IMR-90 (cell line): Measurements from ENCODE around the gene FXYD1. TPM values are rescaled to one million over a fixed set of nuclear protein-coding genes. Genes with fewer than 3 reads are reported as not detected.

Experiments used
- ATAC-seq: fragments of 200-7000 bp; cut with Tn5 transposase; 2 replicates; pipeline ENCODE4 v1.9.1; 2020; ENCODE audit warnings: low read depth, mild to moderate bottlenecking, moderate library complexity
- BruUV-seq: library from RNA; stranded (reverse); fragments of 400-500 nt; replicated peaks from 2 replicates; lab custom pipeline; 2021; lab: Mats Ljungman, UMichigan
- CTCF ChIA-PET: fragments of 300-600 bp; formaldehyde crosslinking; extraction: SDS; loops from one replicate; lab custom pipeline; 2021; ENCODE audit warnings: antibody characterized with exemption; lab: Yijun Ruan, JAX
- POLR2A ChIA-PET: fragments of 300-600 bp; sonication (Branson Sonifier 250); formaldehyde crosslinking; loops from one replicate; lab custom pipeline; 2022; ENCODE audit warnings: antibody characterized with exemption; ENCODE audit not compliant: unreplicated experiment; lab: Charles Lee
- DNase-seq: peaks from one replicate; pipeline ENCODE4 v3.0.0; 2013
- H2AFZ ChIP-seq: replicated peaks from 2 replicates; pipeline ENCODE3; 2013; ENCODE audit warnings: low read length, mild to moderate bottlenecking; ENCODE audit not compliant: poor library complexity
- H2AK5ac ChIP-seq: 2 replicates; pipeline ENCODE4 v1.6.1; 2013; ENCODE audit warnings: low read depth, low read length, inconsistent platforms
- H2AK9ac ChIP-seq: replicated peaks from 2 replicates; pipeline ENCODE3; 2013; ENCODE audit warnings: mild to moderate bottlenecking, low read depth, low read length, moderate library complexity; ENCODE audit not compliant: poor library complexity
- H2BK120ac ChIP-seq: 2 replicates; pipeline ENCODE4 v1.6.1; 2013; ENCODE audit warnings: low read depth, low read length, inconsistent platforms
- H2BK15ac ChIP-seq: 3 replicates; pipeline ENCODE4 v1.6.1; 2013; ENCODE audit warnings: low read depth, low read length, inconsistent platforms
- H2BK20ac ChIP-seq: 2 replicates; pipeline ENCODE4 v1.6.1; 2013; ENCODE audit warnings: low read depth, mild to moderate bottlenecking, inconsistent platforms, low read length, moderate library complexity
- H2BK5ac ChIP-seq: 2 replicates; pipeline ENCODE4 v1.6.1; 2013; ENCODE audit warnings: mild to moderate bottlenecking, low read depth, low read length, inconsistent platforms; ENCODE audit not compliant: poor library complexity, severe bottlenecking
- H3K14ac ChIP-seq: replicated peaks from 2 replicates; pipeline ENCODE4 v1.6.1; 2013; ENCODE audit warnings: low read depth, low read length, inconsistent platforms
- H3K18ac ChIP-seq: 2 replicates; pipeline ENCODE4 v1.6.1; 2013; ENCODE audit warnings: low read depth, low read length, control low read depth
- H3K23ac ChIP-seq: 2 replicates; pipeline ENCODE4 v1.6.1; 2013; ENCODE audit warnings: low read depth, low read length, inconsistent platforms
- H3K27ac ChIP-seq: 2 replicates; pipeline ENCODE4 v1.5.1; 2013; ENCODE audit warnings: mild to moderate bottlenecking, control low read depth, low read length; ENCODE audit not compliant: insufficient read depth
- H3K27me3 ChIP-seq: 2 replicates; pipeline ENCODE4 v1.6.1; 2013; ENCODE audit warnings: low read length; ENCODE audit not compliant: control insufficient read depth, insufficient read depth
- H3K36me3 ChIP-seq: 2 replicates; pipeline ENCODE4 v1.6.1; 2013; ENCODE audit warnings: low read length, mixed read lengths; ENCODE audit not compliant: control insufficient read depth, insufficient read depth
- H3K4ac ChIP-seq: 2 replicates; pipeline ENCODE4 v1.6.1; 2013; ENCODE audit warnings: low read depth, low read length, inconsistent platforms
- H3K4me1 ChIP-seq: 2 replicates; pipeline ENCODE4 v1.6.1; 2013; ENCODE audit warnings: low read length, mixed read lengths; ENCODE audit not compliant: control insufficient read depth, insufficient read depth
- H3K4me2 ChIP-seq: 2 replicates; pipeline ENCODE4 v1.6.1; 2013; ENCODE audit warnings: low read depth, mild to moderate bottlenecking, control low read depth, low read length, moderate library complexity
- H3K4me3 ChIP-seq: 2 replicates; pipeline ENCODE4 v1.5.1; 2013; ENCODE audit warnings: low read depth, mild to moderate bottlenecking, control low read depth, low read length, moderate library complexity; ENCODE audit not compliant: insufficient read depth
- H3K56ac ChIP-seq: 2 replicates; pipeline ENCODE4 v1.6.1; 2013; ENCODE audit warnings: low read length, inconsistent platforms; ENCODE audit not compliant: insufficient read depth; ENCODE audit errors: extremely low read depth
- H3K79me1 ChIP-seq, 2 experiments: 2 replicates each; pipeline ENCODE4 v1.6.1; 2013; ENCODE audit warnings: low read length in 2 of 2, inconsistent platforms in 1 of 2, low read depth in 1 of 2
- H3K9ac ChIP-seq: 2 replicates; pipeline ENCODE4 v1.6.1; 2013; ENCODE audit warnings: low read depth, low read length, control low read depth
- H3K9me1 ChIP-seq: 2 replicates; pipeline ENCODE4 v1.6.1; 2013; ENCODE audit warnings: low read length, inconsistent platforms; ENCODE audit not compliant: insufficient read depth
- H3K9me3 ChIP-seq: 2 replicates; pipeline ENCODE4 v1.6.1; 2013; ENCODE audit warnings: low read length; ENCODE audit not compliant: control insufficient read depth, insufficient read depth
- H4K20me1 ChIP-seq: 2 replicates; pipeline ENCODE4 v1.6.1; 2013; ENCODE audit warnings: low read length, inconsistent platforms; ENCODE audit not compliant: insufficient read depth
- H4K5ac ChIP-seq: 2 replicates; pipeline ENCODE4 v1.6.1; 2013; ENCODE audit warnings: mild to moderate bottlenecking, low read depth, low read length, control low read depth
- H4K8ac ChIP-seq, 2 experiments: 2 replicates each; pipeline ENCODE4 v1.6.1; 2013; ENCODE audit warnings: low read depth in 2 of 2, low read length in 2 of 2, control low read depth in 1 of 2, inconsistent platforms in 1 of 2
- H4K91ac ChIP-seq: 2 replicates; pipeline ENCODE4 v1.6.1; 2013; ENCODE audit warnings: low read depth, low read length, inconsistent platforms; ENCODE audit not compliant: insufficient read depth
- BHLHE40 ChIP-seq: fragments of 150-350 bp; IDR thresholded peaks from 2 replicates; pipeline ENCODE4 v1.6.1; 2016; ENCODE audit warnings: mild to moderate bottlenecking, low read depth, low read length
- CEBPB ChIP-seq: IDR thresholded peaks from 2 replicates; pipeline ENCODE4 v1.6.1; 2012; ENCODE audit warnings: low read depth, low read length, improper control_type of control experiment
- CHD1 ChIP-seq: IDR thresholded peaks from 2 replicates; pipeline ENCODE4 v1.6.1; 2012; ENCODE audit warnings: low read depth, low read length, improper control_type of control experiment
- CTCF ChIP-seq: conservative IDR thresholded peaks from 2 replicates; pipeline ENCODE4 v1.5.1; 2012; ENCODE audit warnings: mild to moderate bottlenecking, low read depth, low read length, improper control_type of control experiment
- ELK1 ChIP-seq: fragments of 150-350 bp; IDR thresholded peaks from 2 replicates; pipeline ENCODE4 v1.6.1; 2016; ENCODE audit warnings: low read depth, mild to moderate bottlenecking, low read length, moderate library complexity, borderline replicate concordance
- FOS ChIP-seq: fragments of 150-350 bp; IDR thresholded peaks from 2 replicates; pipeline ENCODE4 v1.6.1; 2016; ENCODE audit warnings: low read depth, low read length
- MAFK ChIP-seq: IDR thresholded peaks from 2 replicates; pipeline ENCODE4 v1.6.1; 2012; ENCODE audit warnings: low read depth, low read length, improper control_type of control experiment
- MXI1 ChIP-seq: IDR thresholded peaks from 2 replicates; pipeline ENCODE4 v1.6.1; 2012; ENCODE audit warnings: low read depth, mild to moderate bottlenecking, low read length, moderate library complexity, borderline replicate concordance
- POLR2A ChIP-seq: IDR thresholded peaks from 2 replicates; pipeline ENCODE4 v1.6.1; 2012; ENCODE audit warnings: mild to moderate bottlenecking, low read depth, low read length
- RCOR1 ChIP-seq: IDR thresholded peaks from 2 replicates; pipeline ENCODE4 v1.6.1; 2012; ENCODE audit warnings: mild to moderate bottlenecking, low read length, improper control_type of control experiment; ENCODE audit not compliant: insufficient replicate concordance
- RFX5 ChIP-seq: IDR thresholded peaks from 2 replicates; pipeline ENCODE4 v1.8.0; 2012; ENCODE audit warnings: low read depth, mild to moderate bottlenecking, low read length, moderate library complexity
- SMC3 ChIP-seq: fragments of 150-350 bp; IDR thresholded peaks from 2 replicates; pipeline ENCODE4 v1.6.1; 2016; ENCODE audit warnings: low read depth, mild to moderate bottlenecking, antibody characterized with exemption, low read length, moderate library complexity
- USF2 ChIP-seq: fragments of 150-350 bp; IDR thresholded peaks from 2 replicates; pipeline ENCODE4 v1.6.1; 2017; ENCODE audit warnings: mild to moderate bottlenecking, antibody characterized with exemption, low read length, low read depth
- WGBS, 2 experiments: methylation state at CpG; one replicate each; pipeline versions ENCODE4 v1.1.5 to v1.1.7; 2013; ENCODE audit warnings: missing lambda C conversion rate in 2 of 2; ENCODE audit not compliant: insufficient read length in 1 of 2; ENCODE audit errors: extremely low coverage in 2 of 2; 5-methylcytosine and 5-hydroxymethylcytosine counted together
- dilution Hi-C: fragments of 300-500 bp; cut with HindIII; formaldehyde crosslinking; loops from one replicate; pipeline ENCODE4 v1.14.3; 2018; ENCODE audit warnings: low sequenced_read_pairs; ENCODE audit not compliant: unreplicated experiment
- in situ Hi-C: fragments of 300-500 bp; cut with MboI; formaldehyde crosslinking; loops from 3 replicates; pipeline ENCODE4 v1.14.3; 2019; ENCODE audit warnings: low sequenced_read_pairs, inconsistent platforms, mixed read lengths
- intact Hi-C: fragments of 100-400 bp; cut with micrococcal nuclease; formaldehyde crosslinking; loops from 2 replicates; pipeline ENCODE4 v1.10.0; 2022
- polyA plus RNA-seq, 3 experiments: library from polyadenylated mRNA; depleted of rRNA; stranded (reverse); fragments of >200 nt; gene quantifications; 2 replicates each; pipeline ENCODE4 v1.2.3, GENCODE V29; 2012; ENCODE audit warnings: low replicate concordance in 1 of 3
- total RNA-seq: library from RNA; depleted of rRNA; stranded (reverse); fragments of >200 nt; gene quantifications from 2 replicates; pipeline ENCODE4 v1.2.3, GENCODE V29; 2012

FXYD1 gene
- total and polyA plus RNA-seq, 2 of the 4 experiments (the other 2 are of a cell fraction), result 0.18 to 3.9 TPM

GRCh38 chr19:35104361-35104760 lies 34.3 kb upstream of the FXYD1 start:
- ChIA-PET CTCF (no interaction called here), POLR2A (no interaction called here)
- no peak overlapping the region for H3K9ac ChIP-seq
- 79% methylated on average over 6 of the region's 11 CpGs; no CpG with 5 or more reads in 1 of the 2 experiments for WGBS, 2 experiments
- no peak overlapping the region for H3K4me2 ChIP-seq
- H4K20me1 ChIP-seq, result no peaks in the 10 kb centered on the region
- no peak overlapping the region for H2BK120ac ChIP-seq
- no peak overlapping the region for H2BK20ac ChIP-seq
- no peak overlapping the region for H3K14ac ChIP-seq
- BruUV-seq, result no TSS peak
- DNase-seq (no peak), ATAC-seq (no peak)
- no peaks in the 10 kb centered on the region for H3K9me1 ChIP-seq
- dilution Hi-C loops, result no loop called here
- H3K23ac ChIP-seq, result no peak overlapping the region
- no peak overlapping the region for H2BK5ac ChIP-seq
- no peaks in the 10 kb centered on the region; the same call in 1 of the 2 replicates for H3K27me3 ChIP-seq
- no peaks in the 10 kb centered on the region for H3K36me3 ChIP-seq
- TF ChIP-seq FOS (no peak), BHLHE40 (no peak), ELK1 (no peak), RFX5 (no peak), CEBPB (no peak), MAFK (no peak), POLR2A (no peak), CHD1 (no peak), CTCF (no peak), RCOR1 (no peak), USF2 (no peak), SMC3 (no peak), MXI1 (no peak)
- in situ Hi-C loops, result no loop called here
- no peak overlapping the region for H3K4ac ChIP-seq
- H3K27ac ChIP-seq, result no peak overlapping the region
- no peak overlapping the region for H2AK9ac ChIP-seq
- no peak overlapping the region for H3K4me3 ChIP-seq
- H2AK5ac ChIP-seq, result no peak overlapping the region
- no peak overlapping the region for H3K56ac ChIP-seq
- no peak overlapping the region for H4K8ac ChIP-seq
- no peak overlapping the region for H4K5ac ChIP-seq
- H2BK15ac ChIP-seq, result no peak overlapping the region
- H3K4me1 ChIP-seq, result no peaks in the 10 kb centered on the region
- H3K9me3 ChIP-seq, result peaks cover 5% of the 10 kb centered on the region; the same call in 1 of the 2 replicates
- intact Hi-C loops, result no loop called here
- H3K79me1 ChIP-seq, result no peaks in the 10 kb centered on the region
- H2AFZ ChIP-seq, result no peak overlapping the region
- no peak overlapping the region for H4K91ac ChIP-seq
- no peak overlapping the region for H3K18ac ChIP-seq
